Urinary bladder (tissue), 4 donors: ENCODE results near the gene ALK. TPM values are rescaled to one million over a fixed set of nuclear protein-coding genes. Genes with fewer than 3 reads are reported as not detected.
"Not testable (repeated sequence)": the region's sequence is repeated elsewhere in the genome, so short reads cannot be mapped to it uniquely, and the experiment has no call there.

Source experiments
- DNase-seq: peaks from one replicate; pipeline ENCODE4 v3.0.0-alpha.2; 2015; ENCODE audit errors: extremely low spot score
- H3K27ac ChIP-seq: one replicate; pipeline ENCODE4 v1.5.1; 2013; ENCODE audit warnings: low read depth, mild to moderate bottlenecking, moderate library complexity
- H3K36me3 ChIP-seq: one replicate; pipeline ENCODE4 v1.6.1; 2013; ENCODE audit warnings: mild to moderate bottlenecking, moderate library complexity; ENCODE audit not compliant: insufficient read depth
- H3K4me1 ChIP-seq: one replicate; pipeline ENCODE4 v1.6.1; 2013; ENCODE audit warnings: mild to moderate bottlenecking, moderate library complexity; ENCODE audit not compliant: insufficient read depth
- H3K4me3 ChIP-seq: one replicate; pipeline ENCODE4 v1.5.1; 2013; ENCODE audit warnings: low read depth, low read length
- WGBS: extraction: QIAGEN DNeasy Blood & Tissue Kit; methylation state at CpG from one replicate; pipeline ENCODE4 v1.1.7; 2013; 5-methylcytosine and 5-hydroxymethylcytosine counted together
- polyA plus RNA-seq: library from polyadenylated mRNA; stranded (reverse); fragments of 200-250 nt; gene quantifications from one replicate; pipeline ENCODE4 v1.2.3, GENCODE V29; 2013
- total RNA-seq: library from RNA; depleted of rRNA; stranded (reverse); fragments of >200 nt; gene quantifications from one replicate; pipeline ENCODE4 v1.2.3, GENCODE V29; 2014
- donor health status: healthy with polysubstance abuse.
- donor health status: healthy.

The ALK gene
- total and polyA plus RNA-seq, 2 donors = 0.29 to 1.0 TPM

GRCh38 chr2:29844713-29845326 is 76.6 kb downstream of the ALK start:
- Histone ChIP-seq H3K4me1 (no peaks in the 10 kb centered on the region), H3K27ac (no peak overlapping the region), H3K36me3 (no peaks in the 10 kb centered on the region), H3K4me3 (no peak overlapping the region)
- 78% methylated on average over 3 of the region's 3 CpGs for WGBS
- no peak for DNase-seq

DNA sequence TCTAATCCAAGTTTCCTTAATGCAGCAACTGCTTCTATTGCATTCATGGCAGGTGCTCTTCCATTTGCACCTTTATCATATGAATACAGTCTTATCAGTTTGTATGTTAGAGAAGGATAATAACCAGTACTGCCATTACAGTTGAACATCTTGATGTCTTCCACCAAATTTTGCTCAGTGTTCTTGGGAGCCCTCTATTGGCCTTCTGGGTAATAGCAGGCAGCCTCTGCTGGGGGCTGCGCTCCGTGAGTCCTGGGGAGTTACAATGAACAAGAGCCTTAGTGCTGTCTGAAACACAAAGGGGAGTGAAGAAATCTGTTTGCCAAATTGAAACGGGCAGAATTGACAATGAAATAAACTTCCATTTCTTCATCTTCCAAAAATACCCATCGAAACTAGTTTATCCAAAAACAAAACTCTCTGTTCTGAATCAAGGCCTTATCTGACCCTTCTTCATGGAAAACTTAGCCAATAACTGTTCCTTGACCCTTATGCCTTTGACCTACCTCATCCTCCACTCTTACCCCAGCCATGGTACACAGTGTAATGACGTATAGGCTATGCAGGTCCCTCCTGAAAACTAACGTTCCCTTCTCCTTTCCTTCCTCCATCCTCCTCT is 79.9 kb downstream of the ALK start:
- Histone ChIP-seq H3K4me1 (no peaks in the 10 kb centered on the region), H3K36me3 (no peaks in the 10 kb centered on the region), H3K4me3 (no peak overlapping the region), H3K27ac (no peak overlapping the region)
- 55% methylated on average over 6 of the region's 6 CpGs for WGBS
- no peak for DNase-seq

GRCh38 chr2:29839306-29839705 is 82.1 kb downstream of the ALK start:
- Histone ChIP-seq H3K36me3 (no peaks in the 10 kb centered on the region), H3K27ac (no peak overlapping the region), H3K4me3 (no peak overlapping the region), H3K4me1 (no peaks in the 10 kb centered on the region)
- 87% methylated on average over 4 of the region's 4 CpGs for WGBS
- DNase-seq = no peak

GRCh38 chr2:29837925-29838324 is 83.5 kb downstream of the ALK start:
- Histone ChIP-seq H3K4me1 (no peaks in the 10 kb centered on the region), H3K27ac (no peak overlapping the region), H3K4me3 (no peak overlapping the region), H3K36me3 (no peaks in the 10 kb centered on the region)
- DNase-seq = no peak

GRCh38 chr2:29834624-29835023 is 86.8 kb downstream of the ALK start:
- H3K4me3 ChIP-seq = no peak overlapping the region
- no peak overlapping the region for H3K27ac ChIP-seq
- WGBS = 77% methylated on average over 2 of the region's 2 CpGs
- no peaks in the 10 kb centered on the region for H3K4me1 ChIP-seq
- H3K36me3 ChIP-seq = no peaks in the 10 kb centered on the region
- no peak for DNase-seq

DNA sequence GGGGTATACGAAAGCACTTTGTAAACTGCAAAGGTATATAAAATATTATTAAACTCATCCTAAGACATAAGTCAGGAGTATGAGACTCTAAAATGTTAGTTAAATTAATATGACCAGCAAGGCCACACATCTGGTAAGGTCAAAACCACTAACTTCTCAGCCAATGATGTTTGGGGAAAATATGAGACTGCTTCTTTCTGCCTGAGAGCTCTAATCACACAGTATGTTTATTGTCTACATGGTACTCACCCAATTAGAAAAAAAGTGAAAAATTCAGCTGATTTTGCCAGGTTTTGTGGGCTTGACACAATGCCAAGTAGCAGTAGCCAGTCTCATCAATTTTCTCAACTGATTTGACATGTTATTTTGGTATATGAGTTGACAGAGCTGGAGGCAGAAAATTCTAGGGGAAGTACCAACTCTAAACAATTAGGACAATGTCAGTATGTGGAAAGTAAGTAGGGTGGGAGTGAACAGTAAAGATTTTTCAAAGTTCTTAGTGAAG is 87.3 kb downstream of the ALK start:
- no peaks in the 10 kb centered on the region for H3K36me3 ChIP-seq
- DNase-seq = no peak
- no peaks in the 10 kb centered on the region for H3K4me1 ChIP-seq
- H3K4me3 ChIP-seq = no peak overlapping the region
- 96% methylated on average over 1 of the region's 1 CpG for WGBS
- no peak overlapping the region for H3K27ac ChIP-seq

DNA sequence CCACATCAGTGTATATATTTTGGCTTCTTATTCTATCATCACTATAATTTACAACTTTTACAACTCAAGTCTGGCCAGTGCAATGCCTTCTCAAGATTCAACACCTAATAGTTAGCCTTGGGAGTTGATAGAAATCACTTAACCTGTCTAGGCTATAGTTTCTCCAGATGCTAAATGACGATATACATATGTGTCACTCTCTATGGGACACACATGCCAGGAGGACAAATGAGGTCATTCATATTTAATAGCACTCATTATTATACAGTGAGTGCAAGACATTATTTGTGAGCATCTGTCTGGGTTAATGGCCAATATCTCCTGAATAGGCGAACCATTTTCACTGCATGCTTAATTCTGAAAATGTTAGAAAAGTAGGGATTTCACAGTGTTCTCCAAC is 89.8 kb downstream of the ALK start:
- H3K27ac ChIP-seq = no peak overlapping the region
- no peak overlapping the region for H3K4me3 ChIP-seq
- H3K4me1 ChIP-seq = no peaks in the 10 kb centered on the region
- DNase-seq = no peak
- H3K36me3 ChIP-seq = no peaks in the 10 kb centered on the region
- WGBS = 93% methylated on average over 2 of the region's 2 CpGs

DNA sequence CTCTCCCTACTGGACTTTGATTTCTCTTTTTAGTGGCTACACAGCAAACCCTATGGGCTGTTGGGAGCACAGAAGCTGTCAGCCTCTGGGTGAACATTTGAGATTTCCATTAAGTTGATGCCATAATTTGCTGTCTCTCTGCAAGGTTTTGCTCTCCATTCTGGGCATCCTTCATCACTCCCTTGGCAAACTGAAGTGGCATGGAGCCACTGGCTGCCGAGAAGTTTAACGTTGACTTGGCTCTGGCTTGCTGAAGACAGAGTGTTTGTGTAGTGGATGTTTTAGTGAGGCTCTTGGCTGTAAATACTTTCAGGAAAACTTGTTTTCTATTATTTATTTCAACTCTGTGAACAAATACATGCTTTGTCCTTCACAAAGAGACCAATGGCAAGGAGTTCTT is 91.5 kb downstream of the ALK start:
- no peak overlapping the region for H3K4me3 ChIP-seq
- DNase-seq = no peak
- 41% methylated on average over 2 of the region's 2 CpGs for WGBS
- H3K4me1 ChIP-seq = no peaks in the 10 kb centered on the region
- no peak overlapping the region for H3K27ac ChIP-seq
- H3K36me3 ChIP-seq = no peaks in the 10 kb centered on the region

- H3K4me1 ChIP-seq, DNase-seq, H3K4me3 ChIP-seq, H3K27ac ChIP-seq, H3K36me3 ChIP-seq: not testable (repeated sequence)
- WGBS = 74% methylated on average over 1 of the region's 1 CpG
Observed at GRCh38 chr2:29824145-29824544, 97.2 kb downstream of the ALK start.

- DNase-seq = no peak
- Histone ChIP-seq H3K36me3 (no peaks in the 10 kb centered on the region), H3K4me3 (no peak overlapping the region), H3K4me1 (no peaks in the 10 kb centered on the region), H3K27ac (no peak overlapping the region)
- 81% methylated on average over 2 of the region's 2 CpGs for WGBS
Observed at GRCh38 chr2:29821591-29821990, 99.8 kb downstream of the ALK start.

DNA sequence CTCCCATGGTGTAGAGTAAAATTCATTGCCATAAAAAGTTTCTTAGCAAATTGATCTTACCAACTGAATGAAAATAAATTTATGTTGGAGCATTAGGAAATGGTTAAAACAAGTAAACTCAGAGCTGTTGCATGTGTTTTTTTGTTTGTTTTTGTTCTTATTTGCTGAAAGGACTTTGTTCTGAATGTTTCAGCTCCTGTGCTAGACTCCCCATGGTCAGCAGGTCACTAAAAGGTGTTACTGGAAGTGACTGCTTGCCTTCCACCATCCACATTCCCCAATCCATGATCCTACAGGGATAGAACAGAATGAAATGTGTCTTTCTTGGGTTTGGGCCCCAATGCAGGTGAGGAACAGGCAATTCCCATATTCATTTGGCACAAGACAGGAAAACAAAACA is 101.8 kb downstream of the ALK start:
- H3K36me3 ChIP-seq = no peaks in the 10 kb centered on the region
- H3K27ac ChIP-seq = no peak overlapping the region
- H3K4me3 ChIP-seq = no peak overlapping the region
- DNase-seq = no peak
- H3K4me1 ChIP-seq = no peaks in the 10 kb centered on the region

GRCh38 chr2:29817801-29818680 is 103.3 kb downstream of the ALK start:
- DNase-seq = no peak
- H3K27ac ChIP-seq = no peak overlapping the region
- H3K4me3 ChIP-seq = no peak overlapping the region
- 48% methylated on average over 26 of the region's 26 CpGs for WGBS
- H3K36me3 ChIP-seq = no peaks in the 10 kb centered on the region
- H3K4me1 ChIP-seq = no peaks in the 10 kb centered on the region

GRCh38 chr2:29817299-29817698 is 104.1 kb downstream of the ALK start:
- H3K27ac ChIP-seq = no peak overlapping the region
- H3K4me1 ChIP-seq = no peaks in the 10 kb centered on the region
- H3K36me3 ChIP-seq = no peaks in the 10 kb centered on the region
- H3K4me3 ChIP-seq = no peak overlapping the region
- 55% methylated on average over 4 of the region's 4 CpGs for WGBS
- no peak for DNase-seq

DNA sequence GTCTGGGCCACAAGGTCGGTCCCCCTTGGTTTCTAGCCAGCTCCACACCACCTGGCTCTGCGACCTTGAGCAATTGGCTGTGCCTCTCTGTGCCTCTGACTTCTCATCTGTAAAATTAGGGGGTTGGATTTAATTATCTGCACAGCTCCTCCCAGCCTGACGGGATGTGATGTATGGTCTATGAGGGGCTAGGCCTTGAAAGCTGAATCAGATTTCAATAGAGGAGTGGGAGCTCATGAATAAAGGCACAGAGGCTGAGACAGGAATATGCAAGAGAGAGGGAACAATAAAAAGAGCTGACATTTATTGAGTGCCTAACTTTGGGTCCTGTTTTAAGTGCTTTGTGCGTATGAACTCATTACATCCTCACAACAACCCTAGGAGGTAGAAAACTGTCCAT is 104.7 kb downstream of the ALK start:
- Histone ChIP-seq H3K4me1 (no peaks in the 10 kb centered on the region), H3K4me3 (no peak overlapping the region), H3K27ac (no peak overlapping the region), H3K36me3 (no peaks in the 10 kb centered on the region)
- WGBS = 60% methylated on average over 4 of the region's 4 CpGs
- DNase-seq = no peak
